Esophagus squamous epithelium (tissue), 4 donors: ENCODE measurements around the gene NEDD4L.

Experiments used
- POLR2A ChIP-seq, 4 donors: fragments of 450-650 bp; IDR thresholded peaks; one replicate each; pipeline ENCODE4 v1.6.1; 2017; ENCODE audit warnings: antibody characterized with exemption in 4 of 4, mild to moderate bottlenecking in 4 of 4, moderate library complexity in 3 of 4
- TF ChIP-seq, protein P1 (sequence below), 6 experiments: fragments of 450-650 bp in 4 of 6; fragments of 200-600 bp in 2 of 6; sonication (generic) in 2 of 6; IDR thresholded peaks; one replicate each; pipeline ENCODE4 v1.5.1; 2016 to 2019; ENCODE audit warnings: antibody characterized with exemption in 6 of 6, mild to moderate bottlenecking in 4 of 6, moderate library complexity in 4 of 6

- TF ChIP-seq, protein P1, sequence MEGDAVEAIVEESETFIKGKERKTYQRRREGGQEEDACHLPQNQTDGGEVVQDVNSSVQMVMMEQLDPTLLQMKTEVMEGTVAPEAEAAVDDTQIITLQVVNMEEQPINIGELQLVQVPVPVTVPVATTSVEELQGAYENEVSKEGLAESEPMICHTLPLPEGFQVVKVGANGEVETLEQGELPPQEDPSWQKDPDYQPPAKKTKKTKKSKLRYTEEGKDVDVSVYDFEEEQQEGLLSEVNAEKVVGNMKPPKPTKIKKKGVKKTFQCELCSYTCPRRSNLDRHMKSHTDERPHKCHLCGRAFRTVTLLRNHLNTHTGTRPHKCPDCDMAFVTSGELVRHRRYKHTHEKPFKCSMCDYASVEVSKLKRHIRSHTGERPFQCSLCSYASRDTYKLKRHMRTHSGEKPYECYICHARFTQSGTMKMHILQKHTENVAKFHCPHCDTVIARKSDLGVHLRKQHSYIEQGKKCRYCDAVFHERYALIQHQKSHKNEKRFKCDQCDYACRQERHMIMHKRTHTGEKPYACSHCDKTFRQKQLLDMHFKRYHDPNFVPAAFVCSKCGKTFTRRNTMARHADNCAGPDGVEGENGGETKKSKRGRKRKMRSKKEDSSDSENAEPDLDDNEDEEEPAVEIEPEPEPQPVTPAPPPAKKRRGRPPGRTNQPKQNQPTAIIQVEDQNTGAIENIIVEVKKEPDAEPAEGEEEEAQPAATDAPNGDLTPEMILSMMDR (IDR thresholded peaks at IDR 0.05) = no peak
- TF ChIP-seq POLR2A (IDR thresholded peaks at IDR 0.05) = no peak
Measured at GRCh38 chr18:58005885-58006523, 38.0 kb upstream of the NEDD4L start.
